HuH-7 (cell line): ENCODE data around the gene EMILIN3.
A peak's percentile ranks its signal among the peaks of the same experiment; 100 is the strongest.

Experiments
- DNase-seq: peaks from one replicate; pipeline ENCODE4 v3.0.0; 2011; ENCODE audit warnings: low spot score

Gene EMILIN3

DNA sequence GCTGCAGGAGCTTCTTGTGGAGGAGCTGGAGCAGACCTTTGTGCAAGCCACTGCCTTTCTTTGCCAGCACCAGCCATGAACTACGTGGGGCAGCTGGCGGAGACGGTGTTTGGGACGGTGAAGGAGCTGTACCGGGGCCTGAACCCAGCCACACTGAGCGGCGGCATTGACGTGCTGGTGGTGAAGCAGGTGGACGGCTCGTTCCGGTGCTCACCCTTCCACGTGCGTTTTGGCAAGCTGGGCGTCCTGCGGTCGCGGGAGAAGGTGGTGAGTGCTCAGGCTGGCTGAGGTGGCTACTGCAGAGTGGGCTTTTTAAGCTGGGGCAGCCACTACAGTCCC, 20.9 kb downstream of the EMILIN3 start:
- DNase-seq, result no peak

DNA sequence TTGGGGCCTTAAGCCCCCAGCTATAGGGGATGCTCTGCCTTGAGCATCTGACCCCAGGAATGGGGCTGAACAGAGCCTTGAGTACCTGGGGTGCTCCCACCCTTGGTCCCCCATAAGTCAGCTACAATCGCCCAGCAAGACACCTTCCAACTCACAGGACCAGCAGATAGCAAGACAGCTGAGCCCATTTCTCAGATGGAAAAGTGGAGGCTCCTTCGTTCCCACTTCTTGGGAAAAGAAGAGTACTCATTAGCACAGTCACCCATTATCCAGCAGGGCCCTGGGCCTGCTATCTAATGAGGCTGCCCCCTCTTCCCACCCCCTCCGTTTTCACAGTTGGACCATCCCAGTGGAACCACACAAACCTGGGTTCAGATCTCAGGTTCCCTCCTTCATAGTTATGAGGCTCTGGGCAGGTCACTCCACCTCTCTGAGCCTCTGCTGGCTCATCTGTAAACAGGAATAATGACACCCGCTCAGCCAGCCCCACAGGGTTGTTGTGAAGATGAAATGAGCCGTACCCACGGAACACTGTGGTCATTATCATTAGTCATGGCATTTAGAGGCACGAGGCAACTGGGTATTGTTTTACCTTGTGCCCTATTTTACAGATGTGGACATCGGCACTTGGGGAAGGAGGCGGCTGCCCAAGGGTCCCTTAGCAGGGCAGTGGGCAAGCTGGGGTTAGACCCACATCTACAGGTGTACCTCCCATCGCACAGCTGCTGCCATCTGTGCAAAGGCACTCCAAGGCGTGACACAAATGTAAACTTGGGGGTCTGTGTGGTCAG, 21.5 kb downstream of the EMILIN3 start:
- DNase-seq, result no peak

DNA sequence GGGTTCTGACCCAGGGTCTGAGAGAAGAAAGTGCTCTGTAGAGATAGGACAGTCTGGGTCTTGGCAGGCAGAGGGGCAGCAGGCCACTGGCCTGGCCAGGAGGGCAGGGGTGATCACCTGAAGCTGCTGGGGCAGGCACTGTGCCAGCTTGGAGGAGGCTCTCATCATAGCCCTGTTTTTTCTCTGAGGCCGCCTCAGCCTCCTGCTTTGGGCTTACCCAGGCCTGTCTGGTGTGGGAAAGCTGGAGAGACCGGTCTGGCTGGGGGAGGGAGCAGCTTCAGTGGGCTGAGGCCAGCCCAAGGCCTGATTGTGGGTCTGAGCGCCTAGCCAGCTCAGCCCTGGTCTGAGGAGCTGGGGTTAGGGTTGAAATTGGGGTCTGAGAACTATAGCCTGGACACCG, 22.1 kb downstream of the EMILIN3 start:
- DNase-seq, result no peak

DNA sequence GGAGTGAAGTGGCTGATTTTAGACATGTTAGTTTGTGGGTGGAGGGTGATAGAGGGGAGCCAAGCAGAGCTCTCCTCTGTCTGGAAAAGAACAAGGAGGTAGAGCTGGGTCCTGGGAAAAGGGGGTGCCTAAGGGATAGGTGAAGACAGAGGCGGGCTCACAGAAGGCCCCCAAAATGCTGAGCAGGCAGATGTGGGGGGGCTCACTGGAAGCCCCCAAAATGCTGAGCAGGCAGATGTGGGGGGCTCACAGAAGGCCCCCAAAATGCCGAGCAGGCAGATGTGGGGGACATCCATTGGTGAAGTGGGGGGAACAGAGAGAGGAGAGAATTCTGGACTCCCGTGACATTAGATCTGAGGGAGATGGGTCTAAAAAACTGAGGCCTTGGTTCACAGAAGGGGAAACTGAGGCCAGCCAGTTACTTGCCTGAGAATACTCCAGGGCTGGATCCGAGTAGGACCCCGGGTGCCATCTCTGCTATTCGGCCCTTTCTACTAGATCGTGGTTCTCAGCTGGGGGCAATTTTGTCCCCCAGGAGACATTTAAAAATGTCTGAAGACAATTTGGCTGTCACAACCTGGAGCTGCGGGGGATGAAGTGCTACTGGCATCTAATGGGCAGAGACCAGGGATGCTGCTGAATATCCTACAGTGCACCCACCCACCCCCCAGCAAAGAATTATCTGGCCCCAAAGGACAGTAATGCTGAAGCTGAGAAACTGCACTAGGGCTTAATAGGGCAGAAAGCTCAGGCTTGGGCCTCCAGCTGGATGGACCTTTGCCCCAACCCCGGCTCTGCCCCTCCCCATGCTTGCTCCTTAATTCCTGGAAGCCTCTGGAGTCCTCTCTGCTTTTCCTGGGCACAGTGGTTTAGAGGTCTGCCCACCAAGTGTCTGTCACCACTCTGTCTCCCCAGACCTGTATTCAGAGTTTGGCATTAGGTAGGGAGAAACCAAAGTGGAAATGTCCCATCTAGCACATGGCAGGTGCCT, 23.8 kb downstream of the EMILIN3 start:
- no peak for DNase-seq

DNA sequence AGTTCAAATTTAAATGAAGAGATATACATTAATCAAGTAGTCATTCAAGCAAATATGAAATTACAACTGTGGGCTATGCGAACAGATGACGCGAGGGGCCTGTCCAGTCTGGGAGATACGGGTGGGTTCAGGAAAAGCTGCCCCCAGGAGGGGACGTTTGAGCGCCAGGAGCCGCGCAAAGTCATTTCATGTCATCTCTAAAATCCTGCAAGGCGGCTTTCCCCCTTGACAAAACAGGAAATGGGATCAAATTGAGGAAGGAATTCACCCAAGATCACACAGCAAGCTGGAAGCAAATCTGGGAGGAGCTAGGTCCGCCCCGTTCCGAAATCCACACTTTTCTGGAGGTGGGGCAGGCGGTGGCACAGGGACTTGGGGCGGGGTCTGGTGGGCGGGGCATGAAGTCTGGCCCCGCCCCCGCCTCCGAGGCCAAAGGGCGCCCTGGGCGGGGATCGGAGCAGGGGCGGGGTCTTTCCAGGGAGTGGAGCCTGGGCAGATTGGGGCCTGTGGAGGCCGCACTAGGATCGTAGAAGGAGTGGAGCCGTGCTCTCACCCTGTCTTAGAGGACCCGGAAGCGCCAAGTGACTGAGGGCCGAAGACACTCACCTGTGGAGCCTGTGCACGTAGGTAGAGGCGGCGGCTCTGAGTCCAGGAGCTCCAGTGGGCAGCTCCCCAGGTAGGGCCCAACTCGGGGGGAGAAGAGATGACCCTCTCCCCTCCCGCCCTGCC, 26.1 kb downstream of the EMILIN3 start, which contains the start of gene LPIN3:
Gene LPIN3 (plus strand): TSS at position 495 of the 729 bp plus-strand sequence. CDS start 4,983 bp downstream, outside the sequence.
- DNase-seq, result peak; percentile 95

DNA sequence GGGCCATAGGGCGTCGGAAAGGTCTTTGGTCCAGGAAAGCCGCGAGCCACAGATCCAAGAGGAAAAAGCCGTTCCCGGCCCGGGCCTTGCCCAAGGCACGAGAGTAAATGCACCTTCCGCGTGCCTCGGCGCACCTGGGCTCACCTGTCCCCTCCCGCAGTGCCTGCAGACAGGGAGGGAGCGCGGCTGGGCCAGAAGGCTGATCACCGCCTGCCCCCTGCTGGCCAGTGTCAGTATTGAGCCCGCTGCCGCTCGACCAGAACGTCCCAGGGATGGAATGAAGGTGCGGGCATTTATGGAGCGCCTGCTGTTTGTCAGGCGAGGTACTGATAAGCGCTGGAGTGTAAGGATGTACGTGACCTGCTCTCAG, 26.7 kb downstream of the EMILIN3 start:
- peak; percentile 83 for DNase-seq

DNA sequence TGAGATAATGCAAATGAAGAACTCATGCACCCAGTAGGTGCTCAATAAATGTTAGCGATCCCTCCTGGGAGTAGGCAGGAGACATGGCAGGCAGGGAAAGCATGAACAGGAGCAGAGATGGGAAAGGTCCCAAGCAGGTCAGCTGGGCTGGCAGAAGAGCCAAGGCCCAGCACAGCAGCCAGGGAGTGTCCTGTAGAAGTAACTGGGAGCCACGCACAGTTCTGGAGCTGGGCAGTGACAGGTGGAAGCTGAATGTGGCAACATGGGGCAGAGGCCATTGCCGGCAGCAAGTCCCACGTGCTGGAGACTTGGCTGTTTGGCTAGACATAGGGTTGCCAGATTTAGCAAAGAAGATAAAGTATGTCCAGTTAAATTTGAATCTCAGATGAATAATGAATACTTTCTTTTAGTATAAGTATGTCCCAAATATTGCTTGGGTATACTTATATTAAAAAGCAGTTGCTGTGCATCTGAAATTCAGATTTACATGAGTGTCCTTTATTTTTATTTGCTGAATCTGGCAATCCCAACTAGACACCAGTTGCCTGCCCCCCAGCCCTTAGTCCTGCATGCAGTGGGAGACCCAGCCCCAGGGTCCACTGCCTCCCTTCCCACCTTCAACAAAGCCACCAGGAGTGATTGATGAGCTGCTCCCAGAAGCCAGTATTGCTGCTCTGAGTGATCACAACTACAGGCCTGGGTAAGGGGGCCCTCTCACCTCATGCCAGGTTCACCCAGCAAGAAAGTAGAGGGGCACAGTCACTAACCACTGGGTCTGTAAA, 29.7 kb downstream of the EMILIN3 start:
- DNase-seq, result no peak

DNA sequence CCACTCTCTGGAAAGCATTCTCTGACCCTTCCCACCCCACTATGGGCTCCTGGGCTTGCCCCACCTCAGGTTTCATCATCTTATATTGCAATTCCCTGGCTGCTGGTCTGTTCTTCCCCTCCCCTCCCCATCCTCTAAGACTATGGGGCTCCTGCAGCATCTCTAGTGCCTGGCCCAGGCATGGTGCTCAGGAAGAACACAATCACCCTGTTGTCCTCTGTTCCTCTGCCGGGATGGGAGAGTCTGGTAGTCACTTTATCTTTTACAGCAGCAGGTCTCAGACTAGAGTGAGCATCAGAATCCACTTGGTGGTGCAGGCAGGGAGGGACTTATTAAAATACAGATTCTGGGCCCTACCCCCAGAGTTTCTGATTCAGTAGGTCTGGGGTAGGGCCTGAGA, 31.0 kb downstream of the EMILIN3 start:
- DNase-seq, result no peak

DNA sequence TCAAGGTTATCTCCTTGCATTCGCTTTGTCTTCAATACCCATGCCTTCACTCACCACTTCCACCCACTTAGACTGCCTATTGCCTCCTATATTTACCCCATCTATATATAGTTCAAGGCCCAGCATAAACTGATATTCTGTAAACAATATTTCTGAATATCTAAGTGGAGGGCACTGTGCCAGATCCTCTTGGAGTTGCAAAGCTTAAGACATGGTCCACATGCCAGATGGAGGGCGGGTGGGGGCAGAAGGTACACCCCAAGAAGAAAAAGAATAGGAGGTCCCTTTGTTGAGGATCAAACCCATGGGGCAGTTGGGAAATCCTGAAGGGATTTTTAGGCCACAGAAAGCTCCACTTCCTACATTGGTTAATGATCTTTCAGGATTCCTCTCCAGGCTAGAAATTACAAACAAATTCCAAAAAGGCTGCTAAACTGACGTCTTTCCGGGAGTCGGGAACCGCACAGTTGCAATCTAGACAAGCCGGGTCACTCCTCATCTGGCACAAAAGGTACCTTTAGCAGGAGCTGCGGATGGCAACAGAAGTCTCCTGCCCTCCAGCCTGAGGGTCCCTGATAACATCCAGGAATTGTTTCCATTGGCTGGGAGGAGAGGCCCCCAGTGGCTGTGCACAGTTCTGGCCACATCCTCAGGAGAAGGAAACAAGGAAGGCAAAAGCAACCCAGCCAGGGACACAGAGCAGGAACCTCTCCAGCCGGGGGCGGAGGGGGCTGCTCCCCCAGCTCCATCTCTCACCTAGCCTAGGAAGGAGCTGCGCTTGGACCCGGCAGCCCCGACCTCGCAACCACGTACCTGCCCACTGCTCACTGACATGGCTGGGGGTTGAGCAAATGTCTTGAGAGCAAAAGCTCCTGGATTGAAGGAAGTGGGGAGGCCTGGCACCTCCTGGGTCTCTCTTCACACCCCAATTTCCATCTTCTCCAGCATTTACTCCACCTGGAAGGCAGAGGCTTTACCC, 31.9 kb downstream of the EMILIN3 start:
- DNase-seq, result no peak

DNA sequence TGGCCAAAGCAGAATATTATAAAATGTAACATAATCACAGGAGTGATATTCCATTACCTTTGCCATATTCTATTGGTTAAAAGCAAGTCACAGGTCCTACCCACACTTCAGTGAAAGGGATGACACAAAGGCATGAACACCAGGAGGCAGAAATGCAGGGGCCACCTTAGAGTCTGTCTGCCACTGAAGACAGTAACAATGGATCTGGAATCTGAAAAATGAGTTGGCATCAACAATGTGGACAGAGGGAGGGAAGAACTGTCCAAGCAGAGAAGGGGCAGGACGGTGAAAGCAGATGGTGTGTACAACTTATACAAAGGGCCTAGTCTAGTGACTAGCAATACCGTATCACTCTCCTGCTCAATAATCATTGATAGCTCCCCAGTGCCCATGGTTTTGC, 32.6 kb downstream of the EMILIN3 start:
- DNase-seq, result no peak

DNA sequence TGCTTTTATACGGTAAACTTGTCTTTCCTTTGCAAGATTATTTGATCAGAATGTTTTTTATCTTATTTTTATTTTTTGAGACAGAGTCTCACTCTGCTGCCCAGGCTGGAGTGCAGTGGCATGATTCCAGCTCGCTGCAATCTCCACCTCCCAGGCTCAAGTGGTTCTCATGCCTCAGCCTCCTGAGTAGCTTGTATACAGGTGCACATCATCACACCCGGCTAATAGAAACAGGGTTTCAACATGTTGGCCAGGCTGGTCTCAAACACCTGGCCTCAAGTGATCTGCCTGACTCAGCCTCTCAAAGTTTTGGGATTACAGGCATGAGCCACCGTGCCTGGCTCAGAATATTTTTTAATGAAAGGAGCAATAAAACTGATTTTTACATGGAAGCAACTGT, 34.9 kb downstream of the EMILIN3 start:
- DNase-seq, result no peak

DNA sequence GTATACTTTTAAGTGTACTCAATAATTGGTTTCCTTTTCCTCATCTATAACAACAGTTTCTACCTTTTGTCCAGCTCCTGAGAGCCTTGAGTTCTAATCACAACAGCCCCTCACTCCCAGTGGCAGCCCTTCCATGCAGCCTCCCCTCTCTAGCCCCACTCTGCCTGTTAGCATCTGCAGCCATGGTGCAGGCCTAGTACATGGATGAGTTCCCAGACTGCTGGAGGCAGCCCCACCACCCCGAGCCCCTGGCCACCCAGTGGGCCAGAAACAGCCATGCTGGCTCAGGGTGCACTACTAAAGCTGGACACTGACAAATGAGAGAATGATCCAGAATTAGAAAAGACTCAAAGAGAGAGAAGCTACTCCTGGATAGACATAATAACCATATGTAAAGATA, 35.7 kb downstream of the EMILIN3 start:
- no peak for DNase-seq

DNA sequence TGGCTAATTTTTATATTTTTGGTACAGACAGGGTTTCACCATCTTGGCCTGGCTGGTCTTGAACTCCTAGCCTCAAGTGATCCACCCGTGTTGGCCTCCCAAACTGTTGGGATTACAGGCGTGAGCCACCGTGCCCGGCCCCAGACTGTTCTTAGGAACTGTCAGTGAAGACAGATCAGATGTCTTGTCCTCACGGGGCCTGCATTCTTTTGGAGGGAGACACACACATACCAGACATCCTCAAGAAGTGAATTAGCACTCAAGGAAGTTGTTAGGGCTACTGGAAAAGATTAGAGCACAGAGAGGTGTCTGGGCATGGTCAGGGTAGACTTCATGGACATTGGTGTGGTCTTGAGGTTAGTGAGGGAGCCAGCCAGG, 36.3 kb downstream of the EMILIN3 start:
- DNase-seq, result no peak

DNA sequence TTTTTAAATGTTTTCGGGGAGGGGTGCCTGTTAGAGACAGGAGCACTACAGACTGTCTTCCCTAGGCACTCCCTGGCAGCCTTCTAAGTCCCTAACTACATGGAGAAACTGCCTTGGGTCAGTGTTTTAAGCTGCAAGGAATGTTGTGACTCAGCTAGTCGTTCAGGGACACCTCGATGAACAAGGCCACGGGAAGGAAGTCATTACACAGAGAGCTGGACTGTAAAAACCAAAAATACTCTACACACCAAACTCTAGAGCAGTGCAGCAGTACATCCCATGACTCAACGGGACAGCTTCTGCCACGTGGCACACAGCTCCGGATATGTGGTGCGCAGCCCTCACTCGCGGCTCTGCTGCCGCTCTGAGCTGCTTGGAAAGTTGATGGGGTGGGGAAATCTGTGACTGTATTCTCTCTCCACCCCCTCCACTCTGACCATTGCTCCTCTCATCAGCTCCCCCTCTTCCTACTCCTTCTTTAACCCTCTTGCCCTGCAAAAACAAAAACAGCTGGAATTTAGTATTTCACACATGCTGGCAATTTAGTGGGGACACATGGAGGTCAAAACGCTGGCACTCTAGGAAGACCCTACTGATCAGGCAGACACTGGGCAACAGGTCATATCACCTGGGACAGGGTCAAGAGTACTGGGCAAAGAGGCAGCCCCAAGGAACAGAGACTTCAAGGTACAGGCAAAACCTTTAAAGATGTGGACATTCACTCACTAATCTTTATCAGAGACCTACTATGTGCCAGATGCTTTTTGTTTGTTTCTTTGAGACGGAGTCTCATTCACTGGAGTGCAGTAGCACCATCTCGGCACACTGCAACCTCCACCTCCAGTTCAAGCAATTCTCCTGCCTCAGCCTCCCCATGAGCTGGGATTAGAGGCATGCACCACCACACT, 36.9 kb downstream of the EMILIN3 start:
- DNase-seq, result no peak

DNA sequence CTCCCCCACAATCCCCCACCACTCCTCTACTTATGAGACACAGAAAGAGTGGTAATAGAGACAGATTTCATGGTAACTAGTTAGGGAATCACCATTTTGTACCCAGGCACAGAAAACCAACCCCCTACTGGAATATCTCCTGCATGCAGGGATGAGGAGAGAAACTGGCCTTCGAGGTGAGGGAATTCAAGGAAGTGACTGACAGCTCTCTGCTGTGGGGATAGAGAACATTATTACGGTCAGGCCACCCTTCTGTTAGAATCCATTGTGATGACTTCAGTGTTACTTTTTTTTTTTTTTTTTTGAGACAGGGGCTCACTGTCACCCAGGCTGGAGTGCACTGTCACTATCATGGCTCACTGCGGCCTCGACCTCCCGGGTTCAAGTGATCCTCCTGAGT, 39.4 kb downstream of the EMILIN3 start:
- DNase-seq, result no peak

DNA sequence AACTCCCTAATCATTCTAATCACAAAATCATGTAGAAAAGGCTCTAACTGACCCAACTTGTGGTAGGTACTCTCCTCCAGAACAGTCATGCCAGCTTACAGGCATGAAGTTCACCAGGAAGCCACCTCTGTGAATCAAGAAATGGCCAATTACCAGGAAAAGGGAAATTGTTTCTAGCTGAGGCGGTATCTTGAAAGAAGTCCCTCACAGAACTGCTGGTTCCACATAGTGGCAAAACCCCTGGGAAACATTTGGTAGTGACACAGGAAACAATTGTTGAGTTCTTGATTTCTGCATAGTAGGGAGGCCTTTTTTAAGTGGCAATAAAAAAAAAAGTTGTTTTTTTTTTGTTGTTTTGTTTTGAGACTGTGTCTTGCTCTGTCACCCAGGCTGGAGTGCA, 45.6 kb downstream of the EMILIN3 start:
- no peak for DNase-seq

DNA sequence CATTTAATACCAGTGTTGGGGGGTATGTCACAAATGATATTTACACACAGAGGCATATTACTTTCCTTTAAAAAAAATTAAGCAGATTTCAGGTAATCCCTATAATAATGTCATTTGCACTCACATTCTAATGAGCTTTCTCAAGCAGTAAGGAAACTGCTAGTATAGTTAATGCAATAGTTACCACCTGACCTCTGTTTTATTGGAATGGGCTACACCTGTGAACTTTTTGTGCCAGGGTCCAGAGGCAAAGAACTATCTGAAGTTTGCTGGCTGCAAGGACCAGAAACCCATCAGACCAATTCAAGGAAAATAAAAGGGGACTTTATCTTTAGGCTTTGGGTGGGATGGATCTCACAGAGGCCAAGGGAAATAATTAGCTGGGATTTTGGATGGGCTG, 46.2 kb downstream of the EMILIN3 start:
- no peak for DNase-seq

DNA sequence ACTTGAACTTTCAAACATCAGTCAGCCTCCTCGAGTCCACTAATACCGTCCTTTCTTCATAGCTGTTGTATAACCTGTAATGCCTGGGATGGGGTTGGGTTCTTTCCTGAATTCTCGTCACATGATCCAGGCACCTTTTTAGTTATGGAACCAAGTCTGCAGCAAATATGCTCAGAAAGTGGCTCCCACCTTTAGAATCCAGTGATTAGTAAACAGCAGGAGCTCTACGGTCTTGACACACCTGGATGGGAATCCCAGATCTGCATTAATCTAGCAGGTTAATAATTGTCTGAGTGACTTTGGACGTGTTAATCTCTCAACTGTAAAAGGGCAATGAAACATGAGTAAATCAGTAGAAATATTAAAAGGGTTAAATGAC, 48.4 kb downstream of the EMILIN3 start:
- no peak for DNase-seq

DNA sequence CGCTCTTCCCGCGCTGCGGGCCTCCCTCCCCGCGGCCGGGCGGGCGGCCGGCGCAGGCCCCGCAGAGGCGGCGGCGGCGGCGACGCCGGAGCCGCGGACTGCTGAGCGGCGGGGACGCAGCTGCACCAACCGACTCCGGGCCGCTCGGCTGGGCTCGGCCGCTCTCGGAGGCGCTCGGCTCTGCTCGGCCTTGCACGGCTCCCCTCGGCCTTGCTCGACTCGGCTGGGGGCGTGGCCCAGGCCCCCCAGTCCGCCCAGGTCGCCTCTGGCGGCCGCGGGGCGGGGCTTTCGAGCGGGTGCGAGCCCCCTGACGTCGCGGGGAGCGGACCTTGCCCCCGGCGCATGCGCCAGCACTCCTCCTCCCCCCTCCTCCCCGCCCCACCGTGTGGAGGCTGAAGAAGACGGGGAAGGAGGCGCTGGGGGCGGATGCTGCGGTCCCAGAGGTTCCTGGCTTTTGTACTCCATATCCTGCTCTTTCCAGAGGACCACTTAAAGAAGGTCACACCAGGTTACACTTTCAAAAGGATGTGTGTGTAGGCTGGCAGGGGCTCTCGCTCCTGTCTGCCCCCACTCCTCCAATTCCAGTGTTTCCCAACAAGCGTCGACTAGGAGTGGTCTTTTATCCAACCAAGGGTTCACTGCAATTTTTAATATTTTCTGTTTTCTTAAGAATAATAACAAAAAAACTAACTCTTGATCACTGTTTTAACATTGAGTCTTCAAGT, 48.9 kb downstream of the EMILIN3 start, which contains the start of gene ZHX3:
Gene ZHX3 (minus strand): TSS at position 186 of the 725 bp plus-strand sequence. CDS start 112,815 bp downstream, outside the sequence.
- peak; percentile 95 for DNase-seq
